ENCODE results near the gene OTULIN.

OTULIN gene
- total RNA-seq: 145 reads per million, percentile 89 among the genes with 10 or more reads in this experiment

- peak; percentile 68 for DNase-seq
These were observed at the start of gene OTULIN for GRCh38 chr5:14664270-14665100. Gene OTULIN (plus strand): TSS chr5:14664718. CDS start chr5:14664826, 108 bp downstream.

DNA sequence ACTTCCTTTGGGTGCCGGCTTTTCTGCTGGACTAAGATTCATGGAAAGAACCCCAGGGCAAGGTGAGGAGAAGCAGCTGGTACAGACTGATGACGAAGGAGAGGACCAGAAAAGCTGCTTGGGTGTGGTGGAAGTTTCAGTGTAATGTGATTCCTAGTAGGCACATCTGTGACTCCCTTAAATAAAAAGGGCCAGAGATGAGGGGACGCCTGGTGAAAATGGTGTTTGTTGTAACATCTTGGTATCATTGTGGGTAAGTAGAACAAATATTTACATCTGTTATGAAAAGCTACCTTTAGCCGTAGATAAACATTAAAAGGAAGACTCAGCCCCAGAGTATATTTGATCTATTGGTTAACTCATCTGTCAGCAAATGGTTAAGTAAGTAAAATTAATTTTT is 49.2 kb upstream of the OTULIN start:
- no peak for DNase-seq

DNA sequence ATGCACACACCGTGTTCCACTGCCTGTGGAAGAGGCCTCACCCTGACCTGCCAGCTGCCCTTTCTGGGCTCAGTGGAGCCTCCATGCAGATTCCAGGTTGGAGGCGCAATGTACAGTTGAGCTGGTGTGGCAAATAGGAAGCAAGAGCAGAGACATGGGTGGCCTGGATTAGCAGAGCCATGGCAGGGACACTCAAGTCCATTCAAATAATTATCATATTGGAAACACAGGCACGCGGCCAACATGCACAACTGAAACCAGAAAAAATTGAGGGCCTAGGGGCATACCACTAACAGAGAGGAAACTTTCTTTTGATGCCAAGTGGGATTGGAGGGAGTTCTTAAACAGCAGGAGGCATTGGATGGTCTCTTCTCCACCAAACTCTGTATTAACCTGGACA is 47.1 kb upstream of the OTULIN start:
- DNase-seq: no peak

DNA sequence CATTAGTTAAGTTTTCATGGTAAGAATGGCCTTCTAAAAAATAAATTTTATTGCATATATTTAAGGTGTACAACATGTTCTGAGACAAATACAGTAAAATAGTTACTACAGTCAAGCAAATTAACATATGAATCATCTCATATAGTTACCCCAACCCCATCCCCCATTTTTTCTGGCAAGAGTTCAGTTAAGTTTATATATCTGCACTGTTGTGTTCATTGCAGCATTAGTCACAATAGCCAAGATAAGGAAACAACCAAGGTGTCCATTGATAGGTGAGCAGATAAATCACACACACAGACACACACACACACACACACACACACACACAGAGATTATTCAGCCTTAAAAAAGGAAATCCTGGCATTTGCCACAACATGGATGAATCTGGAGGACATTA is 37.2 kb upstream of the OTULIN start:
- DNase-seq: no peak

DNA sequence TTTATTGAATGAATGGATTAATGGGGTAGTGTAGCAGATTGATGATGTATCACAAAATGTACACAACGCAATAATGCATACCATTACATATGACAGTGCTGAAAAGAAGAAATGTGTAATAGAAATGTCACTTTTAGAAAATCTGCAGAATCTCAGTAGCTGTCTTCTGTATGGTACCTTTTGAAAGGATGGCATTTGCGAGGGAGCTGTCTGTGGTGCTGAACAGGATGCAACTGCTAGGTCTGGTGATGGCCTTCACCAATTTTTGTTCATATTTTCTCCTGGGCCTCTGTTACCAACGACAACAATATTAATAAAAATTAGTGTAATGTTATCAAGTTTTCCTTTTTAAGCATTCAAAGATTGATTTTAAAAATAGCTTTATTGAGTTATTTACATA is 36.2 kb upstream of the OTULIN start:
- DNase-seq: peak; percentile 22

DNA sequence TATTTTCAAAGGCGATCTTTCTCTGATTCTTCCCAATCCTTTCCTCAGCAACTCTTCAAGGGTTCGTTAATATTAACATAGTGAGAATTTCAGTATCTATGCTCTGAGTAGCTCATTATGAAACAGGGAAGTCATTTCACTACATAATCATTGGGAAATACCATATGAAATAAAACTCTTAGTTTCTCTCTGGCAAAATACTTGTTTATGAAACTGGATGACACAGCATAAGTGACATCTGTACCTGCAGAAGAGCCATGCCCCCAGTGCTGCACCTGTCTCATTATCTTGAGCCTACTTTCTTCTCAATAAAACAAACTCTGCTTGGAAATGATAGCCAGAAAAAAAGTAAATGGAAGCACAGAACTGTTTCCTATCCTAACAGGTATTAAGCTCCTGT is 33.8 kb upstream of the OTULIN start:
- DNase-seq: no peak

GRCh38 chr5:14635656-14636055 is 28.9 kb upstream of the OTULIN start:
- no peak for DNase-seq

- no peak for DNase-seq
These were observed 23.8 kb upstream of the OTULIN start for GRCh38 chr5:14640765-14641164.

DNA sequence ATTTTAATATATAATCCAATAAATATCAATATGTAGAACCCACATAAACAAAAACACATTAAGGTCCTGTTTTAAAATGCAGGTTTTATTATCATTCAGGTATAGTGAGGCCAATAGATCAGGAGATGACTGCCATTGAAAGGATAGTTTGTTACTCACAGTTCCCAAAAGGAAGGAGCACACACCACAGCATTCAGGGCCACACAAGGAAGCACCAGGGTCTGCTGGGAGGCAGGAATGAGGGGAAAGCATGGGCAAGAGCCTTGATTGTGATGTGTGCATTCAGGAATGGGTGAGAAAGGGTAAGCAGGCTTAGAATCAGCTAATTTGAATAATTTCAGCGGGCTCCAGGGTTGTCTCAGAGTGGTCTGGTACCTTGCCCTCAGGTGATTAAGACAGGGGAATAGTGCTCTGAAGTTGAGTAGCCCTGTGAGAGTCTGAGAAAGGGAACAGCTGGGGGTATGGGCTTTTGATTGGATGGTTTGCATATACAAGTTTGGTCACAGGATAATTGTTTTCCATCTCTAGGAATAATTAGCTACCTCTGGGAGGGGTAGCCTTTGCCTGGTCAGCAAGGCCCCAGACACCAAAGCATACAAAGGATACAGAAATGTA is 19.8 kb upstream of the OTULIN start:
- no peak for DNase-seq

GRCh38 chr5:14650052-14650451 is 14.5 kb upstream of the OTULIN start:
- DNase-seq: no peak

GRCh38 chr5:14655146-14655741 is 9.3 kb upstream of the OTULIN start:
- DNase-seq: no peak

DNA sequence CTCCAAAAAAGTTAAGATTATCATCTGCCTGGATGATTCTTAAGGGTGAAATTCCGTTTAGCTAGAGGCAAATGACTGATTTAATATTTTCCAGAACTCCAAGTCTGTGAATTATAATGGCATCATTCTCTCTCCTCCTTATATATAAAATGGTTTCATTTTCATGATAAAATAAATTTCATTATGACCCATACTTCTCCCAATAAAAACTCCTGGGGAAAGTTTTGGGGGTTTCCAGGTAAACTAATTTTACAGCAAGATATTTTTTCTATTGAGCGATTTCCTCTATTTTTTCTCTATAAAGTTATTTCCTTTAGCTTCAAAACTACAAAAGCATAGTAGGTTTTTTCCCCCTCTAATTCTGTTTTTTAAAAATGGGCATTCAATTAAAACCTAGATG is 7.6 kb upstream of the OTULIN start:
- DNase-seq: no peak

GRCh38 chr5:14659821-14660607 is 4.5 kb upstream of the OTULIN start:
- no peak for DNase-seq

- no peak for DNase-seq
These were observed 3.7 kb upstream of the OTULIN start for GRCh38 chr5:14660833-14661232.

- no peak for DNase-seq
These were observed 1.7 kb upstream of the OTULIN start for GRCh38 chr5:14662721-14663260.

GRCh38 chr5:14663734-14664269 is 716 bp upstream of the OTULIN start:
- DNase-seq: no peak

- no peak for DNase-seq
These were observed 744 bp downstream of the OTULIN start for GRCh38 chr5:14665101-14665822.

GRCh38 chr5:14665949-14666348 is 1.4 kb downstream of the OTULIN start:
- peak; percentile 47 for DNase-seq

- no peak for DNase-seq
These were observed 1.8 kb downstream of the OTULIN start for GRCh38 chr5:14666357-14666756.

GRCh38 chr5:14667290-14667689 is 2.8 kb downstream of the OTULIN start:
- DNase-seq: no peak

GRCh38 chr5:14667770-14668169 is 3.3 kb downstream of the OTULIN start:
- DNase-seq: no peak

DNA sequence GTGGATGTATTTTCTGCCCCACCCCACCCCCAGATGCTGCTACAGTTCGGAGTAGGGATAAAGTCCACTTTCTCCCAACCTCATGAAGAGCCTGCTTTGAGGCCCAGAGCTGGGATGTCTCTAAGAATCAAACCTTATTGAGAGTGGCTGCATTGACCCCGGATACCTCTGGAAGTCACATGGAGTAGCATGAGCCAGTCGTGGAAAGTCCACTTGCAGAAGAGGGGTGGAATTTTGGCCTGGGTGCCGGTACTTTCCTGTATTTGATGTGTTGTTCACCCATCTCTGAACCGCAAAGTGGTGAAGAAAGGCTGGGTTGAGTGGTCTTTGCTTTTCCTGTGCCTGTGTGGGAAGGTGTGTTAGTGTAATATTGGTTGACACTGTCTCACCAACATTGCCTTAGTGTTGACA is 3.7 kb downstream of the OTULIN start:
- no peak for DNase-seq
